K562 (cell line): Measurements from ENCODE around the gene OCRL. TPM values are rescaled to one million over a fixed set of nuclear protein-coding genes. Genes with fewer than 3 reads are reported as not detected.

Source experiments
- ATAC-seq: fragments of 200-7000 bp; cut with Tn5 transposase; 3 replicates; pipeline ENCODE4 v1.9.1; 2020; ENCODE audit warnings: moderate library complexity
- BruUV-seq: library from RNA; stranded (reverse); fragments of 400-500 nt; replicated peaks from 2 replicates; lab custom pipeline; 2021; lab: Mats Ljungman, UMichigan
- CTCF ChIA-PET: fragments of 300-600 bp; formaldehyde crosslinking; extraction: SDS; loops from one replicate; lab custom pipeline; 2021; ENCODE audit warnings: low intra/inter-chr PET ratio; lab: Yijun Ruan, JAX
- POLR2A ChIA-PET: fragments of 300-600, 350-650 bp; sonication (Branson Sonifier 250); formaldehyde crosslinking; extraction: SDS; loops from one replicate; lab custom pipeline; 2021; ENCODE audit warnings: antibody characterized with exemption, inconsistent platforms; lab: Yijun Ruan, JAX
- DNase-seq, 4 experiments: peaks; one replicate each; pipeline versions ENCODE4 v3.0.0 to v3.0.0-alpha.2; 2011 to 2018; ENCODE audit warnings: low spot score in 3 of 4, mixed read lengths in 3 of 4; ENCODE audit errors: extremely low read depth in 1 of 4
- FAIRE-seq: peaks from 2 replicates; lab custom pipeline; 2011; peaks lifted over from hg19 to GRCh38; lab: Jason Lieb, UNC
- H2AFZ ChIP-seq: 2 replicates; pipeline ENCODE4 v1.6.0; 2011; ENCODE audit warnings: low read depth, low read length, control low read depth, inconsistent platforms
- H3K27ac ChIP-seq: fragments of 200-600 bp; 3 replicates; pipeline ENCODE4 v1.8.0; 2011; ENCODE audit warnings: low read depth, mild to moderate bottlenecking, control low read depth, inconsistent platforms, low read length, moderate library complexity, mixed read lengths; ENCODE audit errors: extremely low read depth
- H3K27me3 ChIP-seq, 2 experiments: fragments of 300-600 bp in 1 of 2; 2 replicates in 1 of 2; 3 replicates in 1 of 2; pipeline versions ENCODE4 v1.6.0 to v1.8.0; 2011; ENCODE audit warnings: inconsistent platforms in 2 of 2, low read length in 2 of 2, mild to moderate bottlenecking in 1 of 2, mixed read lengths in 1 of 2, moderate library complexity in 1 of 2; ENCODE audit not compliant: control insufficient read depth in 2 of 2, insufficient read depth in 2 of 2
- H3K36me3 ChIP-seq: fragments of 300-600 bp; 3 replicates; pipeline ENCODE4 v1.8.0; 2011; ENCODE audit warnings: mild to moderate bottlenecking, low read length, inconsistent platforms; ENCODE audit not compliant: control insufficient read depth, insufficient read depth
- H3K4me1 ChIP-seq, 2 experiments: fragments of 200-600 bp in 1 of 2; replicated peaks in 1 of 2; 2 replicates in 1 of 2; 3 replicates in 1 of 2; pipeline versions ENCODE4 v1.5.1 to v1.8.0; 2011; ENCODE audit warnings: inconsistent platforms in 2 of 2, low read length in 2 of 2, mild to moderate bottlenecking in 1 of 2, mixed read lengths in 1 of 2, moderate library complexity in 1 of 2; ENCODE audit not compliant: control insufficient read depth in 2 of 2, insufficient read depth in 2 of 2
- H3K4me2 ChIP-seq: 2 replicates; pipeline ENCODE4 v1.6.1; 2011; ENCODE audit warnings: low read length, control low read depth, inconsistent platforms, mixed read lengths; ENCODE audit not compliant: insufficient read depth
- H3K4me3 ChIP-seq: fragments of 200-600 bp; sonication (generic), shearing (Covaris generic); 2 replicates; pipeline ENCODE4 v1.5.1; 2016; ENCODE audit warnings: control low read depth, inconsistent platforms
- H3K79me2 ChIP-seq: fragments of 200-600 bp; 3 replicates; pipeline ENCODE4 v1.8.0; 2011; ENCODE audit warnings: low read length, inconsistent platforms; ENCODE audit not compliant: control insufficient read depth, insufficient read depth
- H3K9ac ChIP-seq, 2 experiments: 2 replicates each; pipeline versions ENCODE4 v1.6.0 to v1.6.1; 2011; ENCODE audit warnings: low read depth in 2 of 2, low read length in 2 of 2, control low read depth in 1 of 2, inconsistent platforms in 1 of 2, mild to moderate bottlenecking in 1 of 2, mixed read lengths in 1 of 2; ENCODE audit not compliant: insufficient read depth in 1 of 2
- H3K9me1 ChIP-seq: one replicate; pipeline ENCODE4 v1.6.0; 2011; ENCODE audit warnings: inconsistent platforms, mild to moderate bottlenecking, low read length, moderate library complexity; ENCODE audit not compliant: control insufficient read depth, insufficient read depth
- H3K9me3 ChIP-seq: replicated peaks from 2 replicates; pipeline ENCODE4 v1.5.1; 2011; ENCODE audit warnings: low read depth, low read length, inconsistent platforms; ENCODE audit not compliant: control insufficient read depth, insufficient read depth
- H4K20me1 ChIP-seq: replicated peaks from 2 replicates; pipeline ENCODE4 v1.6.1; 2011; ENCODE audit warnings: low read length, inconsistent platforms, mixed read lengths; ENCODE audit not compliant: control insufficient read depth, insufficient read depth
- CEBPB ChIP-seq: fragments of 450-650 bp; IDR thresholded peaks from 2 replicates; pipeline ENCODE4 v1.6.1; 2016; ENCODE audit warnings: missing genetic modification characterization, missing compliant biosample characterization
- ERF ChIP-seq: fragments of 450-650 bp; formaldehyde crosslinking; IDR thresholded peaks from 2 replicates; pipeline ENCODE4 v1.4.0; 2020; ENCODE audit warnings: mild to moderate bottlenecking, mixed read lengths
- HEY1 ChIP-seq: fragments of 250-450 bp; sonication (Bioruptor Pico); IDR thresholded peaks from 2 replicates; pipeline ENCODE4 v1.5.0; 2020; ENCODE audit warnings: mild to moderate bottlenecking, moderate library complexity, borderline replicate concordance
- HMG20A ChIP-seq: fragments of 450-650 bp; formaldehyde crosslinking; conservative IDR thresholded peaks from 2 replicates; pipeline ENCODE4 v1.4.0; 2020; ENCODE audit warnings: mild to moderate bottlenecking, mixed read lengths
- LARP7 ChIP-seq: fragments of 450-650 bp; IDR thresholded peaks from 2 replicates; pipeline ENCODE4 v1.6.1; 2016
- NFE2L1 ChIP-seq: fragments of 450-650 bp; IDR thresholded peaks from 2 replicates; pipeline ENCODE4 v1.6.1; 2016; ENCODE audit warnings: missing genetic modification characterization, low read depth, mild to moderate bottlenecking, missing compliant biosample characterization, moderate library complexity, borderline replicate concordance
- YY1 ChIP-seq, 3 experiments: IDR thresholded peaks; 2 replicates each; pipeline ENCODE4 v1.6.1; 2011; ENCODE audit warnings: low read length in 2 of 3, mild to moderate bottlenecking in 2 of 3, moderate library complexity in 2 of 3, borderline replicate concordance in 1 of 3, control low read depth in 1 of 3, low read depth in 1 of 3; ENCODE audit not compliant: insufficient read depth in 3 of 3, insufficient replicate concordance in 2 of 3, control insufficient read depth in 1 of 3, insufficient read length in 1 of 3; ENCODE audit errors: extremely low read depth in 1 of 3
- ZNF644 ChIP-seq: fragments of 200-800 bp; sonication (Bioruptor generic); IDR thresholded peaks from 2 replicates; pipeline ENCODE4 v1.6.1; 2016; ENCODE audit warnings: low read depth, missing genetic modification characterization, missing compliant biosample characterization
- WGBS: fragments of 100-300 bp; shearing (Covaris generic); methylation state at CpG from one replicate; pipeline ENCODE4 v1.1.6; 2016; ENCODE audit warnings: low coverage, mixed read lengths; ENCODE audit not compliant: insufficient coverage; ENCODE audit errors: missing lambda C conversion rate; 5-methylcytosine and 5-hydroxymethylcytosine counted together
- in situ Hi-C: fragments of 300-500 bp; cut with MboI; formaldehyde crosslinking; loops from 4 replicates; pipeline ENCODE4 v1.15.0; 2018; ENCODE audit warnings: inconsistent platforms, mixed read lengths
- intact Hi-C: fragments of 100-400 bp; cut with micrococcal nuclease; formaldehyde crosslinking; loops from 2 replicates; pipeline ENCODE4 v1.14.2; 2022
- polyA plus RNA-seq, 8 experiments: library from polyadenylated mRNA; depleted of rRNA in 4 of 8; stranded (reverse) in 5 of 8; unstranded in 3 of 8; fragments of >200 nt; fragmentation: Nextera tagmentation in 2 of 8; fragmentation: Illumina TruSeq in 1 of 8; extraction: Ambion mirVana in 2 of 8; extraction: Trizol in 1 of 8; gene quantifications; 2 replicates each; pipeline versions ENCODE4 v1.2.1 to v1.2.3, GENCODE V29; 2011 to 2014; ENCODE audit warnings: inconsistent platforms in 1 of 8, missing spikeins in 1 of 8
- total RNA-seq, 7 experiments: library from RNA; depleted of rRNA in 6 of 7; stranded (reverse); fragments of >200 nt in 6 of 7; fragmentation: Illumina TruSeq in 2 of 7; extraction: Trizol in 2 of 7; gene quantifications; 2 replicates each; pipeline versions ENCODE4 v1.2.1 to v1.2.3, GENCODE V29; 2011 to 2021; ENCODE audit warnings: low replicate concordance in 1 of 7
- TF ChIP-seq, protein P1 (sequence below), 2 experiments: fragments of 450-650 bp; IDR thresholded peaks; 2 replicates each; pipeline ENCODE4 v1.6.1; 2016; ENCODE audit warnings: mild to moderate bottlenecking in 2 of 2, borderline replicate concordance in 1 of 2, low read depth in 1 of 2, moderate library complexity in 1 of 2
- TF ChIP-seq, protein P2 (sequence below): fragments of 450-650 bp; formaldehyde crosslinking; IDR thresholded peaks from 2 replicates; pipeline ENCODE4 v1.4.0; 2020; ENCODE audit warnings: mild to moderate bottlenecking, moderate library complexity

Gene OCRL
- total and polyA plus RNA-seq, 9 of the 15 experiments (the other 6 are each of a cell fraction or from before 2014, with no cell fraction given) = 2.2 to 23.4 (median 11.9) TPM

DNA sequence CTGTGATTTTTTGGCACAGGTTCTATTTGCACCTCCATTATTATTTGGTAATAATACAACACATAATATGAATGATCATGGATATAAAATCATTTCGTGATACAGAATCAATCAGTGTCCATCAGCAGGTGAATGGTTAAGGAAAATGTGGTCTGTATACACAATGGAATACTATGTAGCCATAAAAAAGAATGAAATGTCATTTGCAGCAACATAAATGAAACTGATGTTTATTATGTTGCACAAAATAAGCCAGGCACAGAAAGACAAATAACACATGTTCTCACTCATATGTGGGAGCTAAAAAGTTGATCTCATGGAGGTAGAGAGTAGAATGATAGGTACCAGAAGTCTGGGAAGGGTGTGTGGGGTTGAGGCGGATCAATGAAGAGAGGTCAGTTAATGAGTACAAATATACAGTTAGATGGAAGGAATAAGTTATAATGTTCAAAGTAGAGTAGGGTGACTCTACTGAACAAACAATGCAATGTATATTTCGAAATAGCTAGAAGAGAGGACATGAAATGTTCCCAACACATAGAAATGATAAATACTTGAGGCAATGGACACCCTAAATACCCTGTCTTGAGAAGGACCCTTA is 15.7 kb upstream of the OCRL start (continued):
- no peak for TF ChIP-seq ERF
- TF ChIP-seq CEBPB (tag) = peak; percentile 37; the same call in 1 of the 2 replicates

DNA sequence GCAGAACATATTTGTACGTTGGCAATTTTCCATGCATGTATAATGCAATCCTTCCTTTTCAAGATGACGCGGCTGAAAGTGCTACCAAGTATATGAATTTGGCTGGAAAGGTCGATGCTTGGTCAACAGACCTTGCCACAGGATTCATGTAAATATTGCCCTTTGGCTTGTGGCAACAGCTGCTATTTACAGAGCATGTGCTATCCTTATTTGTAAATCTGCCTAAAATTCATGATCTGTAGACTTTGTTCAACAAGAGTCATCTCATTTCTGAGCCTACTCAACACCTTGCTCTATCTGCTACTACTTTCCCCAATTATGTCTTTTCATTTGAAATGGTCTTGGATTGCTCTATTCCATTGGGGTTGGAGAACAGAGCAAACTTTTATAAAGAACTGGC is 14.9 kb upstream of the OCRL start:
- peaks cover 0 to 12% of the 10 kb centered on the region in 2 experiments; a peak in 2 of 5 replicates for H3K4me1 ChIP-seq
- no peak for ATAC-seq
- H3K27ac ChIP-seq = no peak overlapping the region
- no peak for DNase-seq
- in situ Hi-C loops (no loop called here), intact Hi-C loops (no loop called here)
- no peak overlapping the region for H3K9ac ChIP-seq
- no peaks in the 10 kb centered on the region for H3K79me2 ChIP-seq
- no peaks in the 10 kb centered on the region for H3K9me3 ChIP-seq
- WGBS = 50% methylated on average over 4 of the region's 4 CpGs
- ChIA-PET POLR2A (no interaction called here), CTCF (no interaction called here)
- H2AFZ ChIP-seq = no peak overlapping the region
- H3K9me1 ChIP-seq = no peaks in the 10 kb centered on the region
- FAIRE-seq = no peak
- no peaks in the 10 kb centered on the region for H3K36me3 ChIP-seq
- BruUV-seq = no TSS peak
- H3K27me3 ChIP-seq = no peaks in the 10 kb centered on the region
- no peaks in the 10 kb centered on the region for H4K20me1 ChIP-seq
- no peak overlapping the region for H3K4me2 ChIP-seq
- H3K4me3 ChIP-seq = no peak overlapping the region
- no peak for TF ChIP-seq YY1 (IDR thresholded peaks at IDR 0.05; ENCODE audit: borderline replicate concordance in 1 of 3, control insufficient read depth in 1 of 3, extremely low read depth in 1 of 3, insufficient read depth in 3 of 3, insufficient read length in 1 of 3, insufficient replicate concordance in 2 of 3, low read depth in 1 of 3, low read length in 2 of 3)
- no peak for TF ChIP-seq NFE2L1 (tag)
- TF ChIP-seq ZNF644 (tag) = no peak
- TF ChIP-seq, protein P1, sequence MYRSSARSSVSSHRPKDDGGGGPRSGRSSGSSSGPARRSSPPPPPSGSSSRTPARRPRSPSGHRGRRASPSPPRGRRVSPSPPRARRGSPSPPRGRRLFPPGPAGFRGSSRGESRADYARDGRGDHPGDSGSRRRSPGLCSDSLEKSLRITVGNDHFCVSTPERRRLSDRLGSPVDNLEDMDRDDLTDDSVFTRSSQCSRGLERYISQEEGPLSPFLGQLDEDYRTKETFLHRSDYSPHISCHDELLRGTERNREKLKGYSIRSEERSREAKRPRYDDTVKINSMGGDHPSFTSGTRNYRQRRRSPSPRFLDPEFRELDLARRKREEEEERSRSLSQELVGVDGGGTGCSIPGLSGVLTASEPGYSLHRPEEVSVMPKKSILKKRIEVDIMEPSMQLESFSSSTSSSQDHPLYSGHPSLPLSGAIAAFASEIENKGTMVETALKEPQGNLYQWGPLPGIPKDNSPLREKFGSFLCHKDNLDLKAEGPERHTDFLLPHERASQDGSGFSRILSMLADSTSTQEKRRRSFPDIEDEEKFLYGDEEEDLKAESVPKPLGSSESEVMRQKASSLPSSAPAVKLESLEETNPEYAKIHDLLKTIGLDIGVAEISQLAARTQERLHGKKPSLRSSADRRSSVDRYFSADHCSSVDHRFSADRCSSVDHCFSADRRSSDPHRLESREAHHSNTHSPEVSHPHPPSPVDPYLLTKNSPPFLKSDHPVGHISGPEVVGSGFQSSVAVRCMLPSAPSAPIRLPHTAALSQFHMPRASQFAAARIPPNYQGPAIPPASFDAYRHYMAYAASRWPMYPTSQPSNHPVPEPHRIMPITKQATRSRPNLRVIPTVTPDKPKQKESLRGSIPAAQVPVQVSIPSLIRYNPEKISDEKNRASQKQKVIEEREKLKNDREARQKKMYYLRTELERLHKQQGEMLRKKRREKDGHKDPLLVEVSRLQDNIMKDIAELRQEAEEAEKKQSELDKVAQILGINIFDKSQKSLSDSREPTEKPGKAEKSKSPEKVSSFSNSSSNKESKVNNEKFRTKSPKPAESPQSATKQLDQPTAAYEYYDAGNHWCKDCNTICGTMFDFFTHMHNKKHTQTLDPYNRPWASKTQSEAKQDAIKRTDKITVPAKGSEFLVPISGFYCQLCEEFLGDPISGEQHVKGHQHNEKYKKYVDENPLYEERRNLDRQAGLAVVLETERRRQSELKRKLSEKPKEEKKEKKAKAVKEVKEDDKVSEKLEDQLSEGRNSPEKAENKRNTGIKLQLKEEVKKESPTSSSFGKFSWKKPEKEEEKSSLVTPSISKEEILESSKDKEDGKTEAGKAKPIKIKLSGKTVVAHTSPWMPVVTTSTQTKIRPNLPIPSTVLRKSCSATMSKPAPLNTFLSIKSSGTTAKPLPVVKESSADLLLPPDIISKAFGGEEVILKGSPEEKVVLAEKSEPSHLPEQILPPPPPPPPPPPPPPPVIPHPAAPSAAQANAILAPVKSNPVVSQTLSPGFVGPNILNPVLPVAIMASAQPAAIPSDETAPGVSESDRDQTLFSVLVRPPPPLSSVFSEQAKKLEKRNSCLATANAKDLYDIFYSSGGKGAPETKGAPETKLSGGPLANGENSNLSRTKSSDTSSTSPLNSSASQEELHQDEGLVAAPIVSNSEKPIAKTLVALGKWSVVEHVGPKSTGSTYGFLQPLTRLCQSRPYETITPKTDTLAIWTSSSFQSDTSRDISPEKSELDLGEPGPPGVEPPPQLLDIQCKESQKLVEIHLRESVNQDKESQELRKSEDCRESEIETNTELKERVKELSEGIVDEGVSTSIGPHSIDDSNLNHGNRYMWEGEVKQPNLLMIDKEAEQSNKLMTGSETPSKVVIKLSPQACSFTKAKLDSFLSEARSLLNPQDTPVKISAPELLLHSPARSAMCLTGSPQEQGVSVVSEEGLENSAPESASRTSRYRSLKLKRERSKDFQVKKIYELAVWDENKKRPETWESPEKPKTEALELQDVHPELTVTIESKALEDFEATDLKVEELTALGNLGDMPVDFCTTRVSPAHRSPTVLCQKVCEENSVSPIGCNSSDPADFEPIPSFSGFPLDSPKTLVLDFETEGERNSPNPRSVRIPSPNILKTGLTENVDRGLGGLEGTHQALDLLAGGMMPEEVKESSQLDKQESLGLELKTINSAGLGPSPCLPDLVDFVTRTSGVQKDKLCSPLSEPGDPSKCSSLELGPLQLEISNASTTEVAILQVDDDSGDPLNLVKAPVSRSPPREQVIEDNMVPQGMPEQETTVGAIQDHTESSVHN (IDR thresholded peaks at IDR 0.05; ENCODE audit: borderline replicate concordance in 1 of 2, low read depth in 1 of 2) = no peak
- no peak for TF ChIP-seq HEY1 (CRISPR knock-in tag)
- TF ChIP-seq, protein P2, sequence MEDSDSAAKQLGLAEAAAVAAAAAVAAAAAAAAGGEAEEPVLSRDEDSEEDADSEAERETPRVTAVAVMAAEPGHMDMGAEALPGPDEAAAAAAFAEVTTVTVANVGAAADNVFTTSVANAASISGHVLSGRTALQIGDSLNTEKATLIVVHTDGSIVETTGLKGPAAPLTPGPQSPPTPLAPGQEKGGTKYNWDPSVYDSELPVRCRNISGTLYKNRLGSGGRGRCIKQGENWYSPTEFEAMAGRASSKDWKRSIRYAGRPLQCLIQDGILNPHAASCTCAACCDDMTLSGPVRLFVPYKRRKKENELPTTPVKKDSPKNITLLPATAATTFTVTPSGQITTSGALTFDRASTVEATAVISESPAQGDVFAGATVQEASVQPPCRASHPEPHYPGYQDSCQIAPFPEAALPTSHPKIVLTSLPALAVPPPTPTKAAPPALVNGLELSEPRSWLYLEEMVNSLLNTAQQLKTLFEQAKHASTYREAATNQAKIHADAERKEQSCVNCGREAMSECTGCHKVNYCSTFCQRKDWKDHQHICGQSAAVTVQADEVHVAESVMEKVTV = no peak
- no peak for TF ChIP-seq HMG20A (CRISPR knock-in tag)
- no peak for TF ChIP-seq LARP7
